Natural killer cell (primary cell): ENCODE results near the gene EXOC1. TPM values are rescaled to one million over a fixed set of nuclear protein-coding genes. Genes with fewer than 3 reads are reported as not detected.

Experiments
- ATAC-seq, 3 donors: fragments of 150-1000 bp in 2 of 3; fragments of 200-7000 bp in 1 of 3; cut with Tn5 transposase; 1 replicate in 1 of 3; 2 replicates in 2 of 3; pipeline ENCODE4 v1.10.0; 2021; ENCODE audit warnings: mild to moderate bottlenecking in 2 of 3, moderate library complexity in 2 of 3
- DNase-seq, 2 donors: peaks; one replicate each; pipeline versions ENCODE4 v3.0.0 to v3.0.0-alpha.2; 2013 to 2021; ENCODE audit warnings: mixed read lengths in 1 of 2
- H3K27ac ChIP-seq: one replicate; pipeline ENCODE4 v1.5.1; 2013; ENCODE audit warnings: mild to moderate bottlenecking, low read length
- H3K27me3 ChIP-seq: one replicate; pipeline ENCODE4 v1.6.1; 2013; ENCODE audit warnings: low read length; ENCODE audit not compliant: control insufficient read depth, insufficient read depth
- H3K36me3 ChIP-seq: one replicate; pipeline ENCODE4 v1.6.1; 2013; ENCODE audit warnings: low read length; ENCODE audit not compliant: control insufficient read depth, insufficient read depth
- H3K4me1 ChIP-seq: one replicate; pipeline ENCODE4 v1.6.1; 2013; ENCODE audit warnings: low read length; ENCODE audit not compliant: control insufficient read depth, insufficient read depth
- H3K4me3 ChIP-seq: one replicate; pipeline ENCODE4 v1.5.1; 2013; ENCODE audit warnings: low read length
- H3K9me3 ChIP-seq: one replicate; pipeline ENCODE4 v1.6.1; 2013; ENCODE audit warnings: low read length; ENCODE audit not compliant: control insufficient read depth, insufficient read depth
- H3K27ac Mint-ChIP-seq, 2 donors: one replicate each; pipeline ENCODE4 v1.8.0; 2022; ENCODE audit warnings: mild to moderate bottlenecking in 2 of 2, mixed read lengths in 2 of 2, moderate library complexity in 1 of 2
- H3K27me3 Mint-ChIP-seq, 2 donors: one replicate each; pipeline ENCODE4 v1.8.0; 2022; ENCODE audit warnings: low read depth in 2 of 2, mixed read lengths in 2 of 2
- H3K36me3 Mint-ChIP-seq: one replicate; pipeline ENCODE4 v1.8.0; 2022; ENCODE audit warnings: mixed read lengths
- H3K4me1 Mint-ChIP-seq, 2 donors: one replicate each; pipeline ENCODE4 v1.8.0; 2022; ENCODE audit warnings: mixed read lengths in 2 of 2
- H3K4me3 Mint-ChIP-seq: one replicate; pipeline ENCODE4 v1.8.0; 2022; ENCODE audit warnings: mild to moderate bottlenecking, moderate library complexity, mixed read lengths
- H3K9me3 Mint-ChIP-seq, 2 donors: one replicate each; pipeline ENCODE4 v1.8.0; 2022; ENCODE audit warnings: mixed read lengths in 2 of 2
- WGBS: methylation state at CpG from one replicate; pipeline ENCODE4 v1.1.7; 2013; ENCODE audit warnings: missing lambda C conversion rate; ENCODE audit not compliant: insufficient coverage; 5-methylcytosine and 5-hydroxymethylcytosine counted together
- intact Hi-C: fragments of 100-400 bp; cut with micrococcal nuclease; formaldehyde crosslinking; loops from one replicate; pipeline ENCODE4 v1.14.2; 2022
- total RNA-seq, 4 donors: library from RNA; stranded (reverse); fragments of 120-200 nt in 1 of 4; gene quantifications; one replicate each; pipeline versions ENCODE4 v1.2.3 to v1.2.4, GENCODE V29; 2013 to 2022
- TF ChIP-seq, protein P1 (sequence below): fragments of 200-600 bp; IDR thresholded peaks from one replicate; pipeline ENCODE4 v1.8.0; 2022; ENCODE audit warnings: antibody characterized with exemption

Gene EXOC1
- total RNA-seq, 3 donors from 2014 or later (not counting 1 experiment from before 2014, with no cell fraction given): 16.3 to 25.8 (median 20.9) TPM

DNA sequence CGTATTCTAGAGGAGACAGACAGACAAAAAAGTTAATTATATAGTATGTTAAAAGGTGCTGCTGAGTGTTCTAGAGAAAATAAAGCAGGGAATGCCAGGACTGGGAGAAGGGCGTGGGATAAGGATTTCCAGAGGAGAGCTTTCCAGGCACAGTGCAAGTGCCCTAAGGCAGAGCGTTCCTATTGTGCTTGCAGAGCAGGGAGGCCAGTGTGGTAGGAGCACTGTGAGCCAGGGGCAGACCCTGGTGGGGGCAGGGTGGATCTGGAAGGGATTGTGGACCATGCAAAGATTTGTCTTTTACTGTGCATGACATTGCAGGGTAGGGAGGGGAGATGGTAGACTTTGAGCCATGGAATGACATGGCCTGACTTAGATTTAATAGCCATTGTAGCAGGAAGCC is 25.8 kb downstream of the EXOC1 start:
- H3K27ac ChIP-seq: no peak overlapping the region
- no peaks in the 10 kb centered on the region for H3K4me1 ChIP-seq
- ATAC-seq (no peak), DNase-seq (no peak)
- H3K4me3 ChIP-seq: no peak overlapping the region
- intact Hi-C loops: no loop called here
- H3K9me3 Mint-ChIP-seq: no peaks in the 10 kb centered on the region
- H3K27me3 ChIP-seq: no peaks in the 10 kb centered on the region
- no peaks in the 10 kb centered on the region for H3K27me3 Mint-ChIP-seq
- no peaks in the 10 kb centered on the region for H3K4me1 Mint-ChIP-seq
- TF ChIP-seq, protein P1, sequence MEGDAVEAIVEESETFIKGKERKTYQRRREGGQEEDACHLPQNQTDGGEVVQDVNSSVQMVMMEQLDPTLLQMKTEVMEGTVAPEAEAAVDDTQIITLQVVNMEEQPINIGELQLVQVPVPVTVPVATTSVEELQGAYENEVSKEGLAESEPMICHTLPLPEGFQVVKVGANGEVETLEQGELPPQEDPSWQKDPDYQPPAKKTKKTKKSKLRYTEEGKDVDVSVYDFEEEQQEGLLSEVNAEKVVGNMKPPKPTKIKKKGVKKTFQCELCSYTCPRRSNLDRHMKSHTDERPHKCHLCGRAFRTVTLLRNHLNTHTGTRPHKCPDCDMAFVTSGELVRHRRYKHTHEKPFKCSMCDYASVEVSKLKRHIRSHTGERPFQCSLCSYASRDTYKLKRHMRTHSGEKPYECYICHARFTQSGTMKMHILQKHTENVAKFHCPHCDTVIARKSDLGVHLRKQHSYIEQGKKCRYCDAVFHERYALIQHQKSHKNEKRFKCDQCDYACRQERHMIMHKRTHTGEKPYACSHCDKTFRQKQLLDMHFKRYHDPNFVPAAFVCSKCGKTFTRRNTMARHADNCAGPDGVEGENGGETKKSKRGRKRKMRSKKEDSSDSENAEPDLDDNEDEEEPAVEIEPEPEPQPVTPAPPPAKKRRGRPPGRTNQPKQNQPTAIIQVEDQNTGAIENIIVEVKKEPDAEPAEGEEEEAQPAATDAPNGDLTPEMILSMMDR: no peak
- WGBS: 97% methylated on average over 3 of the region's 3 CpGs
- peaks cover 73% of the 10 kb centered on the region for H3K36me3 ChIP-seq
- no peak overlapping the region for H3K27ac Mint-ChIP-seq
- H3K9me3 ChIP-seq: no peaks in the 10 kb centered on the region
- peaks cover 32% of the 10 kb centered on the region for H3K36me3 Mint-ChIP-seq
- no peak overlapping the region for H3K4me3 Mint-ChIP-seq

DNA sequence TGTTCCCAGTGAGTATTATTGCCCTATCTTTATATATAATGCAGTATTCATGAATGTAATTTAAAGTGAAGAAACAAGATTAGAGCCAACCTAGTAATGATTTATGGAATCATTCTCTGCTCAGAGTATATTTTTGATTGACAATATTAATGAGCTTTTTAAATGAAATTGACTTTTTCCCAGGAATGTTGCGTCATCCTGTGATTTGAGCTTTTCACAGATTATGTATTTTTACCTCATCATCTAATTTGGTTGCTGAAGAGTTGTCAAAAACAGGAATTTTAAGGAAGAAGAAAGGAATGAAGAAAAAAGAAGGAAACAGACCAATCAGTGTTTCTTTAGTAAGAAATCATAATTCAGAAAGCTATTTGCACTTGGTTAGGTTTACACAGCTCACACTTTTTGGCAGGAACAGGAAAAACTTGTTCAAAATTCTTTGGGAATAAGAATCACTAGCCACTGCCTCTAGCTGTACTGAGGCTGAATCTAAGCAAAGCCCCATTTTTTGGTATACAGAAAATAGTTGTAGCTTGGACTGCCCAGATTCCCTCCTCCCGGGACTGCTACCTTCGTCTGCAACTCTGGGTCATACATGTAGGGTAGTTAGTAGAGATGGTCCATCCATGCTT is 27.3 kb downstream of the EXOC1 start:
- peaks cover 32% of the 10 kb centered on the region for H3K36me3 Mint-ChIP-seq
- H3K27ac Mint-ChIP-seq: no peak overlapping the region
- 100% methylated on average over 2 of the region's 3 CpGs for WGBS
- H3K27me3 Mint-ChIP-seq: no peaks in the 10 kb centered on the region
- no peaks in the 10 kb centered on the region for H3K4me1 Mint-ChIP-seq
- Histone ChIP-seq H3K36me3 (peaks cover 75% of the 10 kb centered on the region), H3K4me1 (no peaks in the 10 kb centered on the region), H3K9me3 (no peaks in the 10 kb centered on the region), H3K27me3 (no peaks in the 10 kb centered on the region), H3K4me3 (no peak overlapping the region), H3K27ac (no peak overlapping the region)
- intact Hi-C loops: no loop called here
- ATAC-seq (no peak), DNase-seq (no peak)
- TF ChIP-seq, protein P1: no peak
- no peak overlapping the region for H3K4me3 Mint-ChIP-seq
- no peaks in the 10 kb centered on the region for H3K9me3 Mint-ChIP-seq

DNA sequence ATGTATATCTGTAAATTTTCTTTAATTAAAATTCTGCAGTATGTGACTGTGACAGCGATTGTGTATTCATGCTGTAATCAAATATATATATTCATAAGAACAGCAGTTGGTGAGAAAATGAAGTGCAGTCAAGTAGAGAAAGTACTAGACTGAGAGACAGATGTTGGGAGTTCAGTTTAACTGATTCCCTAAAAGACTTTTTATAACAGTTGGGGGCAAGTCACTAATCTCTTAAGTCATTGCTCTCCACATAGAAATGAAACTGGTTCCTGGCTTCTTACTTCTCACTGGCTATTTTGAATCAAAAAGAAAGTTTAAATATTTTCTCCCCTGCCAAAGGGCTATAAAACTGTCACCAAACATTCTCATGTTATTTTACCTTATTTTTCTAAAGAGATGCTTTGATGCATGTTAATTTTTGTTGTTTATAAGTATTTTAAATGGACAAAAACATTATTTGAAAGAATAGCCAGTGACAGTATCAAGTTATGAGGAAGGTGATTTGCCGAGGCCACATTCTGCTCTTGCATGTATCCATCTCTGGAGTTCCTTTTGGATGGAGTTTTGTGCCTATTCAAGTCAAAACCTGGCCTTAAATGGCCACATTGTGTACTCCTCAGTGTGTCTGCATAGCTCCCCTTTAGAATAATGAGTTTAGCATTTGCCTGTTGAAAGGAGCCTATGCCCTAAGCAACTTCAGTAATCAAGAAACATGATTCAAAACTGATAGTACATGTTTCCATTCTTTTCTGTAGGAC is 30.8 kb downstream of the EXOC1 start:
- Mint-ChIP-seq H3K4me3 (no peak overlapping the region), H3K4me1 (no peaks in the 10 kb centered on the region), H3K36me3 (peaks cover 16% of the 10 kb centered on the region), H3K27ac (no peak overlapping the region), H3K9me3 (no peaks in the 10 kb centered on the region), H3K27me3 (no peaks in the 10 kb centered on the region)
- no peak overlapping the region for H3K27ac ChIP-seq
- H3K4me1 ChIP-seq: no peaks in the 10 kb centered on the region
- TF ChIP-seq, protein P1: no peak
- intact Hi-C loops: no loop called here
- WGBS: 91% methylated on average over 1 of the region's 2 CpGs
- H3K4me3 ChIP-seq: no peak overlapping the region
- ATAC-seq: no peak
- peaks cover 56% of the 10 kb centered on the region for H3K36me3 ChIP-seq
- H3K9me3 ChIP-seq: no peaks in the 10 kb centered on the region
- no peaks in the 10 kb centered on the region for H3K27me3 ChIP-seq
- no peak for DNase-seq
